Pancreas (tissue), 10 donors: ENCODE results near the gene CIPC. TPM values are rescaled to one million over a fixed set of nuclear protein-coding genes. Genes with fewer than 3 reads are reported as not detected.

Source experiments
- ATAC-seq, 4 donors: fragments of 200-7000 bp; cut with Tn5 transposase; one replicate each; pipeline versions ENCODE4 v1.8.0 to v1.9.1; 2020; ENCODE audit warnings: mild to moderate bottlenecking in 4 of 4, moderate library complexity in 4 of 4
- DNase-seq, 6 donors: peaks; one replicate each; pipeline ENCODE4 v3.0.0-alpha.2; 2020
- FAIRE-seq: peaks from 2 replicates; lab custom pipeline; 2012; peaks lifted over from hg19 to GRCh38; lab: Jason Lieb, UNC
- H3K27ac ChIP-seq, 4 donors: fragments of 200-600 bp; sonication (generic); 1 replicate in 3 of 4; 2 replicates in 1 of 4; pipeline versions ENCODE4 v1.5.0 to v1.8.0; 2020
- H3K27me3 ChIP-seq, 4 donors: fragments of 200-600 bp; one replicate each; pipeline ENCODE4 v1.8.0; 2021
- H3K36me3 ChIP-seq, 3 donors: fragments of 200-600 bp; sonication (generic) in 1 of 3; one replicate each; pipeline versions ENCODE4 v1.5.0 to v1.8.0; 2020 to 2021
- H3K4me1 ChIP-seq, 3 donors: fragments of 200-600 bp; one replicate each; pipeline ENCODE4 v1.8.0; 2021
- H3K4me3 ChIP-seq, 4 donors: fragments of 200-600 bp; sonication (generic) in 2 of 4; one replicate each; pipeline versions ENCODE4 v1.5.0 to v1.8.0; 2020 to 2021
- H3K9me3 ChIP-seq, 4 donors: fragments of 200-600 bp; one replicate each; pipeline ENCODE4 v1.8.0; 2021
- WGBS, 2 donors: extraction: QIAGEN DNeasy Blood & Tissue Kit; methylation state at CpG; one replicate each; pipeline ENCODE4 v1.1.7; 2013; 5-methylcytosine and 5-hydroxymethylcytosine counted together
- intact Hi-C, 3 donors: fragments of 100-400 bp; cut with DNase I; formaldehyde crosslinking; loops; one replicate each; pipeline versions ENCODE4 v1.11.1 to v1.14.2; 2022
- polyA plus RNA-seq, 2 donors: library from polyadenylated mRNA; stranded (reverse); fragments of 200-250 nt; gene quantifications; one replicate each; pipeline ENCODE4 v1.2.3, GENCODE V29; 2013
- total RNA-seq, 6 donors: library from RNA; stranded (reverse); fragmentation: NEBNext Ultra II Directional in 4 of 6; extraction: Animal tissue kit (Norgen Biotek cat#: 25700) in 4 of 6; gene quantifications; one replicate each; pipeline versions ENCODE4 v1.2.1 to v1.2.4, GENCODE V29; 2021 to 2023
- TF ChIP-seq, protein P1 (sequence below), 4 donors: fragments of 200-600 bp; sonication (generic) in 3 of 4; IDR thresholded peaks; one replicate each; pipeline versions ENCODE4 v1.5.0 to v1.8.0; 2021; ENCODE audit warnings: antibody characterized with exemption in 4 of 4
- donor health status: healthy with polysubstance abuse.
- donor health status: DM: no; HTN: no; CAD: no; lungs with moderate emphysema.
- donor health status: DM: no; HTN: no; CAD: no.
- donor health status: control.
- donor health status: control.
- donor health status: Bipolar disorder and iron deficiency.
- donor health status: DM: yes; HTN: yes; CAD: no.
- donor health status: DM: no; HTN: no; CAD: no.
- donor health status: DM: no; HTN: no; CAD: no.
- donor health status: DM: yes; HTN: yes; CAD: no.

CIPC gene
- total and polyA plus RNA-seq, 8 donors, result 2.7 to 12.6 (median 7.6) TPM

DNA sequence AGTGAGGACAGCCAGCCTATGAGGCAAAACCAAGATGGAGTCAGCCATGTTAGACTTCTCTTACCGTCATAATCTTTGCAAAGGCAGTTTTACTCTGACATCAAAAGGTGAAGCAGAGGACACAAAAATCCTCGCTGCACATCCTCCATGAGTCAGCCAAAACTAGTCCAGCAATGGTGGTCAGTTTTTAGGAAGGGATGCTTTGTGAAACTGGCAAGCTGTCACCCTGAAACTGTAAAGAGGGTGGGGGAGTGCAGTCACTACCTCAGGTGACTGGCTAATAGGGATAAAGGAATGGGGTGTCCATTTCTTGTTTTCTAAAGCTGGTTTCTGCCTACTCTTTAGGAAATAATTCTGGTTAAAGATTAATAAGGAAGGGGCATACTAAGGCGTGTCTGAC is 5.4 kb upstream of the CIPC start:
- TF ChIP-seq, protein P1, sequence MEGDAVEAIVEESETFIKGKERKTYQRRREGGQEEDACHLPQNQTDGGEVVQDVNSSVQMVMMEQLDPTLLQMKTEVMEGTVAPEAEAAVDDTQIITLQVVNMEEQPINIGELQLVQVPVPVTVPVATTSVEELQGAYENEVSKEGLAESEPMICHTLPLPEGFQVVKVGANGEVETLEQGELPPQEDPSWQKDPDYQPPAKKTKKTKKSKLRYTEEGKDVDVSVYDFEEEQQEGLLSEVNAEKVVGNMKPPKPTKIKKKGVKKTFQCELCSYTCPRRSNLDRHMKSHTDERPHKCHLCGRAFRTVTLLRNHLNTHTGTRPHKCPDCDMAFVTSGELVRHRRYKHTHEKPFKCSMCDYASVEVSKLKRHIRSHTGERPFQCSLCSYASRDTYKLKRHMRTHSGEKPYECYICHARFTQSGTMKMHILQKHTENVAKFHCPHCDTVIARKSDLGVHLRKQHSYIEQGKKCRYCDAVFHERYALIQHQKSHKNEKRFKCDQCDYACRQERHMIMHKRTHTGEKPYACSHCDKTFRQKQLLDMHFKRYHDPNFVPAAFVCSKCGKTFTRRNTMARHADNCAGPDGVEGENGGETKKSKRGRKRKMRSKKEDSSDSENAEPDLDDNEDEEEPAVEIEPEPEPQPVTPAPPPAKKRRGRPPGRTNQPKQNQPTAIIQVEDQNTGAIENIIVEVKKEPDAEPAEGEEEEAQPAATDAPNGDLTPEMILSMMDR (IDR thresholded peaks at IDR 0.05), result no peak
- FAIRE-seq, result no peak

DNA sequence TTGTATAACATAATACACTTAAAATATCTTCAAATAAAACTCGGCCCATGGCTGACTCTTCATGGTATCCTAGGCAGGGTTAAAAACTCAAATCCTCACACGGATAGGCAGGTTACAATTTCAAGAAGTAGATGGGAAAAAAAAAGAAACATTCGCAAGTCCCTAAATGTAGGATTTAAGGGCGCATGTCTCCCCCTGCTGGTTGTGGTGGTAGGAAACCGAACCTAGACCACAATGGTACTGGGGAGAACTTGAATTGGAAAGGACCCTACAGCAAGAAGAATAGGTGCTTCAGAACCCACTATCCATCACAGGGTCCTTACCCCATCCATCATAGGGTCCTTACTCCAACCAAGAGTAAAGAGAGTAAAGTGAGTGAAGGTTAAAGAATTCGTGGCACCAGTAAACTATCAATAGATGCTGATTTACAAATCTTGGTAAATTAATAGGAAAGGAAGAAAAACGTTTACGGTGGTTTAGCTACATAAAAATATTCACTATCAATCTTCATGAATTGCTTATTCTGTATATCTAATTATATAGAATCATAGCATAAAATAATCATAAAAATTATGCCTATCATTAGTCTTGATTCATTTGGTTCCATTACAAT is 3.3 kb upstream of the CIPC start:
- H3K27ac ChIP-seq, result no peak overlapping the region
- WGBS, 2 donors, result 14 to 17% methylated on average over 8 of the region's 8 CpGs
- TF ChIP-seq, protein P1 (IDR thresholded peaks at IDR 0.05), result peak; percentile 14 to 72 (median 54)
- no peak for FAIRE-seq
- no peak overlapping the region for H3K4me3 ChIP-seq
- no peaks in the 10 kb centered on the region for H3K27me3 ChIP-seq
- H3K4me1 ChIP-seq, result peaks cover 10 to 22% (median 14%) of the 10 kb centered on the region in 3 donors
- ATAC-seq, result no peak
- H3K36me3 ChIP-seq, result no peaks in the 10 kb centered on the region
- intact Hi-C loops, result no loop called here
- no peaks in the 10 kb centered on the region for H3K9me3 ChIP-seq
- peak in 5 of 6 donors; percentile 55 to 80 (median 74) for DNase-seq

More for the DNA sequence above, 5.4 kb upstream of the CIPC start:
- H3K27ac ChIP-seq, result no peak overlapping the region
- intact Hi-C loops, result no loop called here
- H3K9me3 ChIP-seq, result no peaks in the 10 kb centered on the region
- ATAC-seq (no peak), DNase-seq (no peak)
- H3K4me1 ChIP-seq, result peaks cover 4 to 19% (median 5%) of the 10 kb centered on the region in 3 donors
- WGBS, 2 donors, result 80 to 84% methylated on average over 3 of the region's 3 CpGs
- no peaks in the 10 kb centered on the region for H3K36me3 ChIP-seq
- H3K4me3 ChIP-seq, result no peak overlapping the region
- no peaks in the 10 kb centered on the region for H3K27me3 ChIP-seq

DNA sequence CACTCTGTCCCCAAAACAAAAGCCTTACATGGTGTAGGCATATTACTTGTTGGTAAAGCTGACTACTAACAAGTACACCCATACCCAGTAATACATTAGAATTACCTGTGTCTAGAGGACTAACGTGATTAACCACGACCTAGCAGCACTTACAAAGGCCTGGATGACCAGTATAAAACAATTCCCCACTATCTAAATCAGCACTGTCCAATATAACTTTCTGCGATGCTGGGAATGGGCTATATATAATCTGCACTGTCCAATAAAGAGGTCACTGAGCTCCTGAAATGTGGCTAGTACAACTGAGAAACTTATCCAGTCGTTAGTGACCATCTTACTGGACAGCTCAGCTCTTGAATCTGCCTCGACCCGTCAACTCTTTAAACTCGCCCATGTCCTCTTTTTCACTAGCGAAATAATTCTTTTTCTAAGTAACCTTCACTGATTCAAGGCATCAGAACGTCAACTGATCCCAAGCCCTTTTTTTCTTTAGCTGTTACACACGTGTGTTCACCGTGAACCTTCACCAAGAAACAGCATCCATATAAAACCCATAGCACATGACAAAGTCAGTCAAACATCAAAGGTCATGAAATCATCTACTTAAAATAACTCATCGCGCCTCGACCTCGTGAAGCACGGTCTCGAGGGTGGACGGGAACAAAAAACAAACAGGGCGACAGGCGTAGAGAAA is 905 bp upstream of the CIPC start:
- peak overlapping the region; percentile 79 to 99 (median 93) for H3K27ac ChIP-seq
- no peaks in the 10 kb centered on the region for H3K27me3 ChIP-seq
- DNase-seq, result no peak
- H3K4me1 ChIP-seq, result peaks cover 12 to 28% (median 16%) of the 10 kb centered on the region in 3 donors
- H3K9me3 ChIP-seq, result no peaks in the 10 kb centered on the region
- intact Hi-C loops, result no loop called here
- no peak for FAIRE-seq
- no peaks in the 10 kb centered on the region for H3K36me3 ChIP-seq
- TF ChIP-seq, protein P1 (IDR thresholded peaks at IDR 0.05), result no peak
- H3K4me3 ChIP-seq, result peak overlapping the region; percentile 43 to 84 (median 56)
- ATAC-seq, result peak in 3 of 4 donors; percentile 0 to 2 (median 1)
- 2% methylated on average over 20 of the region's 20 CpGs for WGBS, 2 donors

DNA sequence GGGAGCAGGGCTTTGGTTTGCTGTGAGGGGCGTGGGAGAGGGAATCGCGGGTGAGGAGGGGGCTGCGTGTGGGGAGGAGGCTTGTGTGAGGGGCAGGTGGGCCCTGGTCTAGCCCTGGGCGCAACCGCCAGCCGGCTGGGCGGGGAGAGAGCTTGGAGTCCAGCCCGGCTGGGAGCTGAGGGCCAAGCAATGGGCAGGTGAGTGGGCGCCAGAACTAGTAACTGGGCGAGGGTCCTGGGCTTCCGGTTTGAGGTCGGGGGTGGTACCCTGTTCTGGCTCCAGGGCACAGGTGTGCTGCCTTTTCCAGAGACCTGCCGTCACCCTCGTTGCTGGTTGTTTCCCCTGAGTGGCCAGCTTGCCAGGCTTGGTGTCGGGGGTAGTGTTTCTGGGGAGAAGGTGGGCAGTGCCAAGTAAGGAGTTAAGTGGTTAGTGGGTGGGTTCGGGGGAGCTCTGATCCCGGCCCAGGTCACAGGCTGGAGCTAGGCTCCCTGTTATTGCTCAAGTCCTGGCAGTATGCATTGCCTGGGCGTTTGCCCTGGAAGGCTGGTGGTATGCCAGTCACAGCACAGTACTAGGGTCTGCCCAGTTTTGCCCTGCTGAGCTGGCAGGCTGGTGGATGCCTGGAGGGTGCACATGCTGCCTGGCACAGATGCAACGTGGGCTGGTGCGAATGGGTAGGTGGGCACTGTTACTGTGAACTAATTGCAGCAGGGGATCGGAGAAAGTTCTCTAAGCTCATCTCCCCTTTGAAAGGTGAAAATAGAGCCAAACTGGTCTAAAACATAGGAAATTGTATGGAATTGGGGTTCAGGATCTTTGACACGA is 683 bp downstream of the CIPC start:
- H3K4me3 ChIP-seq, result peak overlapping the region; percentile 56 to 84 (median 70)
- TF ChIP-seq, protein P1 (IDR thresholded peaks at IDR 0.05), result no peak
- ATAC-seq, result peak; percentile 41 to 61 (median 52)
- WGBS, 2 donors, result 4% methylated on average over 23 of the region's 23 CpGs
- H3K27ac ChIP-seq, result peak overlapping the region; percentile 79 to 99 (median 93)
- H3K4me1 ChIP-seq, result peaks cover 12 to 28% (median 16%) of the 10 kb centered on the region in 3 donors
- no peaks in the 10 kb centered on the region for H3K36me3 ChIP-seq
- FAIRE-seq, result no peak
- peak; percentile 49 to 83 (median 72) for DNase-seq
- intact Hi-C loops, result no loop called here
- H3K9me3 ChIP-seq, result no peaks in the 10 kb centered on the region
- H3K27me3 ChIP-seq, result no peaks in the 10 kb centered on the region
